NCI-H526 (cell line): ENCODE measurements around the gene PPP4R1.

Experiments
- DNase-seq, 2 experiments: peaks; one replicate each; lab custom pipeline; 2025; lab: John Stamatoyannopoulos, UW

PPP4R1 gene

DNA sequence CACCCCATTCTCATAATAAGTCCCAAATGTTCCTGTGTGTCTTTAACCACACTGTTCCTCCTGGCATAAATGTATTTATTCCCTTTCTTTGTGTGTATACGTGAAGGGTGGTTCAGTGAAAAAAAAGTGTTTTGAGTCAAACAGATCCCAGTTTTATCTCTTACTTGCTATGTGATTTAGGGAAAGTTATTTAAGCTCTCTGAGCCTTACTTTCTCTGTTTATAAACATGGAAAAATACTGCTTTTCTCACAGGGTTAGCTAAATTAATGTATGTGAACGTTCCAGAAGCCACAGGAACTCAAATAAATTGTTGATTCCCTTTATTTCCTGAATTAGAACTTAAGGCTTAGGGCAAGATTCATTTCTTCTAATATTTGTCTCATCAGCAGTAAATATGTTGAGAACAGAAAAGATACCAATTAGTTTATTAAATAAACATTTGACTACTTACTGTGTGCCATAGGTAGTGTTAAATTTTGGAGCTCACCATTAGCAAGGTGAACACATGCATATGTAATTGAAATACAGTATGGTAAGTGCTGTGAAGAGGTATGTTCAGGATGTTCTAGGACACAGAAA, 105.8 kb downstream of the PPP4R1 start:
- DNase-seq: no peak

DNA sequence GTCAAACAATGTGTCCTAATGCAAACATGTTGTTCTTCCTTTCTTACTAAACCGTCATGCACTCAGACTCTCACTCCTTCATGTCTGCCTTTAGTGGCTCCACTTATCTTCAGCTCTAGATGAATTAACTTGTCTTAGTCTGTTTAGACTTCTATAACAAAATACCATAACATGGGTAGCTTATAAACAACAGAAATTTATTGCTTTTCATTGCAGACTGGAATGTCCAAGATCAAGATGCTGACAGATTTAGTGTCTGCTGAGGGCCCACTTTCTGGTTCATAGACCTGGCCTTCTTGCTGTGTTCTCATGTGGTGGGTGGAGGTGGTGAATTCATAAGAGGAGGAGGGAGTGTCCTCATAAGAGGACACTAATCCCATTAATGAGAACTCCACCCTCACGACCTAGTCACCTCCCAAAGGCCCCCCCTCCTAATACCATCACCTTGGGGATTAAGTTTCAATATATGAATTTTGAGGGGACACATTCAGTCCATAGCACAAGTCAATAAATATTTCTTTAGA, 106.7 kb downstream of the PPP4R1 start:
- DNase-seq: no peak

DNA sequence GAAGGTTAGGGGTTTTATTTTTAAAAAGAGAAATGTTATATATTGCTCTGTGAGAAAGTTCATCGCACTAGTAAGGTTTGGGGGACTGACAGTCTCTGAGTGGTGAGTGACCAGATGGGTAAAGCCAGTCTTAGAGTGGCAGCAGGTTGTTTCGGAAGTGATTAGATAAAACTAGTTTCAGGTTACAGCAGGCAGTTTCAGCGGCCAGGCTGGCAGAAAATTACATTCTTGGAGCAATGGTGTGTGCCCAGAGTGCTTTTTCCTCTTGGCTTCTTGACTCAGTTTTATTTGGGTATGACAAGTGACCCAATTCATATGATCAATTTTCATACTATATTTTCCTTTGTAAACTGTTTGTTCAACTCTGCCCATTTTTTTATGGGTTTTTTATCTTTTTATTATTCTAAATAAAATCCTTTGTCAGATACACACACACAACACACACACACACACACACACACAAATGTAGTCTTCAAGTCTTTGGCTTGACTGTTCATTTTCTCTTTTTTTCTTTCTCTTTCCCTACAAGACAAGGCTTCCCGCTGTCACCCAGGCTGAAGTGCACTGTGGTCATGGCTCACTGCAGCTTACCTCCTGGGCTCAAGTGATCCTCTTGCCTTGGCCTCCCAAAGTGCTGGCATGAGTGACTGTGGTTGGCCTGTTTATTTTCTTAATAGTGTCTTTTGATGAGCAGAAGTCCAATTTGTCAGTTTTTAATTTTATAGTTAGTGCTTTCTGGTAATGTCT, 108.1 kb downstream of the PPP4R1 start:
- DNase-seq: no peak
